HepG2 (cell line): ENCODE results near the gene WEE1. TPM values are rescaled to one million over a fixed set of nuclear protein-coding genes. Genes with fewer than 3 reads are reported as not detected.

ENCODE experiments used
- CBX5 ChIP-seq: sonication (generic); formaldehyde crosslinking; IDR thresholded peaks from 2 replicates; pipeline ENCODE4 v1.4.0; 2020; ENCODE audit warnings: missing genetic modification reagents, borderline replicate concordance
- PHF21A ChIP-seq: sonication (generic); formaldehyde crosslinking; IDR thresholded peaks from 2 replicates; pipeline ENCODE4 v1.5.0; 2020; ENCODE audit warnings: mild to moderate bottlenecking, missing genetic modification reagents
- ZNF790 ChIP-seq: sonication (generic); formaldehyde crosslinking; IDR thresholded peaks from 2 replicates; pipeline ENCODE4 v1.8.0; 2022; ENCODE audit warnings: missing genetic modification reagents, mild to moderate bottlenecking, borderline replicate concordance
- polyA plus RNA-seq, 8 experiments: library from polyadenylated mRNA; depleted of rRNA in 3 of 8; stranded (reverse) in 7 of 8; unstranded in 1 of 8; fragments of >200 nt; fragmentation: Illumina TruSeq in 4 of 8; extraction: Trizol in 4 of 8; gene quantifications; 2 replicates each; pipeline versions ENCODE4 v1.2.1 to v1.2.3, GENCODE V29; 2011 to 2016; ENCODE audit warnings: low read depth in 4 of 8, missing spikeins in 1 of 8, mixed read lengths in 1 of 8; ENCODE audit not compliant: insufficient read depth in 1 of 8
- total RNA-seq, 5 experiments: library from RNA; depleted of rRNA; stranded (reverse); fragments of >200 nt; fragmentation: Illumina TruSeq; extraction: Trizol; gene quantifications; 2 replicates each; pipeline ENCODE4 v1.2.3, GENCODE V29; 2016; ENCODE audit warnings: low read depth in 1 of 5
- TF ChIP-seq, protein P1 (sequence below): sonication (generic); formaldehyde crosslinking; conservative IDR thresholded peaks from 2 replicates; pipeline ENCODE4 v1.8.0; 2022; ENCODE audit warnings: low read depth, missing genetic modification reagents
- TF ChIP-seq, protein P2 (sequence below): IDR thresholded peaks from 2 replicates; pipeline ENCODE4 v1.6.1; 2016; ENCODE audit warnings: mild to moderate bottlenecking
- TF ChIP-seq, protein P3 (sequence below): sonication (generic); formaldehyde crosslinking; IDR thresholded peaks from 2 replicates; pipeline ENCODE4 v1.4.0; 2020; ENCODE audit warnings: missing genetic modification reagents
- TF ChIP-seq, protein P4 (sequence below): sonication (generic); formaldehyde crosslinking; IDR thresholded peaks from 2 replicates; pipeline ENCODE4 v1.4.0; 2020; ENCODE audit warnings: missing genetic modification reagents
- TF ChIP-seq, protein P5 (sequence below), 2 experiments: sonication (generic) in 1 of 2; formaldehyde crosslinking in 1 of 2; IDR thresholded peaks; 2 replicates each; pipeline versions ENCODE4 v1.4.0 to v1.6.1; 2016 to 2020; ENCODE audit warnings: borderline replicate concordance in 1 of 2, low read depth in 1 of 2, mild to moderate bottlenecking in 1 of 2, missing genetic modification reagents in 1 of 2

The WEE1 gene
- total and polyA plus RNA-seq, 2 of the 13 experiments (the other 11 are each of a cell fraction or from before 2014, with no cell fraction given): 31.4 to 63.7 TPM

DNA sequence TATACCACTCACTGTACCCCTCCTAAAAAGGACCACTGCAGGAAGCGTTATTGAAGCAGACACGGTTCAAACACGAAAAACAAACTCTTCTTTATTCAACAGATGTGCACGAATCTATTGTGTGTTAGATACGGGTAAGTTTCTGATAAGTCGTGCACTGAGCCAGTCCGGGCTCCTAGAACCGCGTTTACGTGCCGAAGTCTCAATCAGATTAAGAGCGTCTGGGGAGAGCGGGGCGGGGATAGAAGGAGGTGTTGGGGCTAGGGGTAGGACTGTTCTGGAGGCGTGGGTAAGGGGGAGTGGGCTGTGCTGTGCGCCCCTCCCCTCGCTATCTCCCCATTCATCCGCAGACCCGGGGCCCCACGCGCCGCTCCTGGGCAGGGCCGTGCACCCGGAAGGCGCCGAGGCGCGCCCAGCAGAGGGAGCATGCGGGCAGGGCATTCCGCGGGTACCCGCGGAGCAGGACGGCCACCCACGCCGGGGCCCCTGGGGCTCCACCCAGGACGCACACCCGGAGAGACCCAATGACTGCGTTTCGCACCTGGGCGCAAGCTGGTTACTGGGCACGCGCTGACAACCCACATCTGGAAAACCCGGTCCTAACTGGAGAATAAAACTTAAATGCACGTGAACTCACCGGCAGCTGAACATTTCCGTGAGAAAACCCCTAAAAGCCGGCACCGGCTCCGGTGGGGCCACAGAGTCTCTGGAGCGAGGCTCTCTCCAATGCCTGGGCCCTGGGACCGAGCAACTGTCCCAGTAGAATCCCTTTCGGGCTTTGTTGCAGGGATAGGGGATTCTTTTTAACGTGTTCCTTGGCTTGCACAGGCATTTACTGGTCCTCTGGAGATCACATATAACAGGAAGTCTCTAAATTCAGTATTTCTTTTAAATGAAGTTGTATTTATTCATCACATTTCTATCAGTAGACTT, 40.6 kb downstream of the WEE1 start (continued):
- TF ChIP-seq PHF21A (peak; percentile 85), ZNF790 (CRISPR knock-in tag) (no peak), CBX5 (CRISPR knock-in tag) (peak; percentile 52; the same call in 1 of the 2 replicates)
- TF ChIP-seq, protein P1, sequence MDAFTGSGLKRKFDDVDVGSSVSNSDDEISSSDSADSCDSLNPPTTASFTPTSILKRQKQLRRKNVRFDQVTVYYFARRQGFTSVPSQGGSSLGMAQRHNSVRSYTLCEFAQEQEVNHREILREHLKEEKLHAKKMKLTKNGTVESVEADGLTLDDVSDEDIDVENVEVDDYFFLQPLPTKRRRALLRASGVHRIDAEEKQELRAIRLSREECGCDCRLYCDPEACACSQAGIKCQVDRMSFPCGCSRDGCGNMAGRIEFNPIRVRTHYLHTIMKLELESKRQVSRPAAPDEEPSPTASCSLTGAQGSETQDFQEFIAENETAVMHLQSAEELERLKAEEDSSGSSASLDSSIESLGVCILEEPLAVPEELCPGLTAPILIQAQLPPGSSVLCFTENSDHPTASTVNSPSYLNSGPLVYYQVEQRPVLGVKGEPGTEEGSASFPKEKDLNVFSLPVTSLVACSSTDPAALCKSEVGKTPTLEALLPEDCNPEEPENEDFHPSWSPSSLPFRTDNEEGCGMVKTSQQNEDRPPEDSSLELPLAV (CRISPR knock-in tag): no peak; the same call in 1 of the 2 replicates
- TF ChIP-seq, protein P2, sequence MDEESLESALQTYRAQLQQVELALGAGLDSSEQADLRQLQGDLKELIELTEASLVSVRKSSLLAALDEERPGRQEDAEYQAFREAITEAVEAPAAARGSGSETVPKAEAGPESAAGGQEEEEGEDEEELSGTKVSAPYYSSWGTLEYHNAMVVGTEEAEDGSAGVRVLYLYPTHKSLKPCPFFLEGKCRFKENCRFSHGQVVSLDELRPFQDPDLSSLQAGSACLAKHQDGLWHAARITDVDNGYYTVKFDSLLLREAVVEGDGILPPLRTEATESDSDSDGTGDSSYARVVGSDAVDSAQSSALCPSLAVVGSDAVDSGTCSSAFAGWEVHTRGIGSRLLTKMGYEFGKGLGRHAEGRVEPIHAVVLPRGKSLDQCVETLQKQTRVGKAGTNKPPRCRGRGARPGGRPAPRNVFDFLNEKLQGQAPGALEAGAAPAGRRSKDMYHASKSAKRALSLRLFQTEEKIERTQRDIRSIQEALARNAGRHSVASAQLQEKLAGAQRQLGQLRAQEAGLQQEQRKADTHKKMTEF: peak; percentile 80
- TF ChIP-seq, protein P3, sequence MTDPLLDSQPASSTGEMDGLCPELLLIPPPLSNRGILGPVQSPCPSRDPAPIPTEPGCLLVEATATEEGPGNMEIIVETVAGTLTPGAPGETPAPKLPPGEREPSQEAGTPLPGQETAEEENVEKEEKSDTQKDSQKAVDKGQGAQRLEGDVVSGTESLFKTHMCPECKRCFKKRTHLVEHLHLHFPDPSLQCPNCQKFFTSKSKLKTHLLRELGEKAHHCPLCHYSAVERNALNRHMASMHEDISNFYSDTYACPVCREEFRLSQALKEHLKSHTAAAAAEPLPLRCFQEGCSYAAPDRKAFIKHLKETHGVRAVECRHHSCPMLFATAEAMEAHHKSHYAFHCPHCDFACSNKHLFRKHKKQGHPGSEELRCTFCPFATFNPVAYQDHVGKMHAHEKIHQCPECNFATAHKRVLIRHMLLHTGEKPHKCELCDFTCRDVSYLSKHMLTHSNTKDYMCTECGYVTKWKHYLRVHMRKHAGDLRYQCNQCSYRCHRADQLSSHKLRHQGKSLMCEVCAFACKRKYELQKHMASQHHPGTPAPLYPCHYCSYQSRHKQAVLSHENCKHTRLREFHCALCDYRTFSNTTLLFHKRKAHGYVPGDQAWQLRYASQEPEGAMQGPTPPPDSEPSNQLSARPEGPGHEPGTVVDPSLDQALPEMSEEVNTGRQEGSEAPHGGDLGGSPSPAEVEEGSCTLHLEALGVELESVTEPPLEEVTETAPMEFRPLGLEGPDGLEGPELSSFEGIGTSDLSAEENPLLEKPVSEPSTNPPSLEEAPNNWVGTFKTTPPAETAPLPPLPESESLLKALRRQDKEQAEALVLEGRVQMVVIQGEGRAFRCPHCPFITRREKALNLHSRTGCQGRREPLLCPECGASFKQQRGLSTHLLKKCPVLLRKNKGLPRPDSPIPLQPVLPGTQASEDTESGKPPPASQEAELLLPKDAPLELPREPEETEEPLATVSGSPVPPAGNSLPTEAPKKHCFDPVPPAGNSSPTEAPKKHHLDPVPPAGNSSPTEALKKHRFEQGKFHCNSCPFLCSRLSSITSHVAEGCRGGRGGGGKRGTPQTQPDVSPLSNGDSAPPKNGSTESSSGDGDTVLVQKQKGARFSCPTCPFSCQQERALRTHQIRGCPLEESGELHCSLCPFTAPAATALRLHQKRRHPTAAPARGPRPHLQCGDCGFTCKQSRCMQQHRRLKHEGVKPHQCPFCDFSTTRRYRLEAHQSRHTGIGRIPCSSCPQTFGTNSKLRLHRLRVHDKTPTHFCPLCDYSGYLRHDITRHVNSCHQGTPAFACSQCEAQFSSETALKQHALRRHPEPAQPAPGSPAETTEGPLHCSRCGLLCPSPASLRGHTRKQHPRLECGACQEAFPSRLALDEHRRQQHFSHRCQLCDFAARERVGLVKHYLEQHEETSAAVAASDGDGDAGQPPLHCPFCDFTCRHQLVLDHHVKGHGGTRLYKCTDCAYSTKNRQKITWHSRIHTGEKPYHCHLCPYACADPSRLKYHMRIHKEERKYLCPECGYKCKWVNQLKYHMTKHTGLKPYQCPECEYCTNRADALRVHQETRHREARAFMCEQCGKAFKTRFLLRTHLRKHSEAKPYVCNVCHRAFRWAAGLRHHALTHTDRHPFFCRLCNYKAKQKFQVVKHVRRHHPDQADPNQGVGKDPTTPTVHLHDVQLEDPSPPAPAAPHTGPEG (CRISPR knock-in tag): peak; percentile 54
- TF ChIP-seq, protein P4, sequence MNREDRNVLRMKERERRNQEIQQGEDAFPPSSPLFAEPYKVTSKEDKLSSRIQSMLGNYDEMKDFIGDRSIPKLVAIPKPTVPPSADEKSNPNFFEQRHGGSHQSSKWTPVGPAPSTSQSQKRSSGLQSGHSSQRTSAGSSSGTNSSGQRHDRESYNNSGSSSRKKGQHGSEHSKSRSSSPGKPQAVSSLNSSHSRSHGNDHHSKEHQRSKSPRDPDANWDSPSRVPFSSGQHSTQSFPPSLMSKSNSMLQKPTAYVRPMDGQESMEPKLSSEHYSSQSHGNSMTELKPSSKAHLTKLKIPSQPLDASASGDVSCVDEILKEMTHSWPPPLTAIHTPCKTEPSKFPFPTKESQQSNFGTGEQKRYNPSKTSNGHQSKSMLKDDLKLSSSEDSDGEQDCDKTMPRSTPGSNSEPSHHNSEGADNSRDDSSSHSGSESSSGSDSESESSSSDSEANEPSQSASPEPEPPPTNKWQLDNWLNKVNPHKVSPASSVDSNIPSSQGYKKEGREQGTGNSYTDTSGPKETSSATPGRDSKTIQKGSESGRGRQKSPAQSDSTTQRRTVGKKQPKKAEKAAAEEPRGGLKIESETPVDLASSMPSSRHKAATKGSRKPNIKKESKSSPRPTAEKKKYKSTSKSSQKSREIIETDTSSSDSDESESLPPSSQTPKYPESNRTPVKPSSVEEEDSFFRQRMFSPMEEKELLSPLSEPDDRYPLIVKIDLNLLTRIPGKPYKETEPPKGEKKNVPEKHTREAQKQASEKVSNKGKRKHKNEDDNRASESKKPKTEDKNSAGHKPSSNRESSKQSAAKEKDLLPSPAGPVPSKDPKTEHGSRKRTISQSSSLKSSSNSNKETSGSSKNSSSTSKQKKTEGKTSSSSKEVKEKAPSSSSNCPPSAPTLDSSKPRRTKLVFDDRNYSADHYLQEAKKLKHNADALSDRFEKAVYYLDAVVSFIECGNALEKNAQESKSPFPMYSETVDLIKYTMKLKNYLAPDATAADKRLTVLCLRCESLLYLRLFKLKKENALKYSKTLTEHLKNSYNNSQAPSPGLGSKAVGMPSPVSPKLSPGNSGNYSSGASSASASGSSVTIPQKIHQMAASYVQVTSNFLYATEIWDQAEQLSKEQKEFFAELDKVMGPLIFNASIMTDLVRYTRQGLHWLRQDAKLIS (CRISPR knock-in tag): no peak
- TF ChIP-seq, protein P5, sequence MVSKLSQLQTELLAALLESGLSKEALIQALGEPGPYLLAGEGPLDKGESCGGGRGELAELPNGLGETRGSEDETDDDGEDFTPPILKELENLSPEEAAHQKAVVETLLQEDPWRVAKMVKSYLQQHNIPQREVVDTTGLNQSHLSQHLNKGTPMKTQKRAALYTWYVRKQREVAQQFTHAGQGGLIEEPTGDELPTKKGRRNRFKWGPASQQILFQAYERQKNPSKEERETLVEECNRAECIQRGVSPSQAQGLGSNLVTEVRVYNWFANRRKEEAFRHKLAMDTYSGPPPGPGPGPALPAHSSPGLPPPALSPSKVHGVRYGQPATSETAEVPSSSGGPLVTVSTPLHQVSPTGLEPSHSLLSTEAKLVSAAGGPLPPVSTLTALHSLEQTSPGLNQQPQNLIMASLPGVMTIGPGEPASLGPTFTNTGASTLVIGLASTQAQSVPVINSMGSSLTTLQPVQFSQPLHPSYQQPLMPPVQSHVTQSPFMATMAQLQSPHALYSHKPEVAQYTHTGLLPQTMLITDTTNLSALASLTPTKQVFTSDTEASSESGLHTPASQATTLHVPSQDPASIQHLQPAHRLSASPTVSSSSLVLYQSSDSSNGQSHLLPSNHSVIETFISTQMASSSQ (IDR thresholded peaks at IDR 0.05; ENCODE audit: low read depth): no peak
- TF ChIP-seq, protein P5 (CRISPR knock-in tag; IDR thresholded peaks at IDR 0.05; ENCODE audit: borderline replicate concordance): peak; percentile 68
